ENCODE measurements around the gene SNX2.

The SNX2 gene

DNA sequence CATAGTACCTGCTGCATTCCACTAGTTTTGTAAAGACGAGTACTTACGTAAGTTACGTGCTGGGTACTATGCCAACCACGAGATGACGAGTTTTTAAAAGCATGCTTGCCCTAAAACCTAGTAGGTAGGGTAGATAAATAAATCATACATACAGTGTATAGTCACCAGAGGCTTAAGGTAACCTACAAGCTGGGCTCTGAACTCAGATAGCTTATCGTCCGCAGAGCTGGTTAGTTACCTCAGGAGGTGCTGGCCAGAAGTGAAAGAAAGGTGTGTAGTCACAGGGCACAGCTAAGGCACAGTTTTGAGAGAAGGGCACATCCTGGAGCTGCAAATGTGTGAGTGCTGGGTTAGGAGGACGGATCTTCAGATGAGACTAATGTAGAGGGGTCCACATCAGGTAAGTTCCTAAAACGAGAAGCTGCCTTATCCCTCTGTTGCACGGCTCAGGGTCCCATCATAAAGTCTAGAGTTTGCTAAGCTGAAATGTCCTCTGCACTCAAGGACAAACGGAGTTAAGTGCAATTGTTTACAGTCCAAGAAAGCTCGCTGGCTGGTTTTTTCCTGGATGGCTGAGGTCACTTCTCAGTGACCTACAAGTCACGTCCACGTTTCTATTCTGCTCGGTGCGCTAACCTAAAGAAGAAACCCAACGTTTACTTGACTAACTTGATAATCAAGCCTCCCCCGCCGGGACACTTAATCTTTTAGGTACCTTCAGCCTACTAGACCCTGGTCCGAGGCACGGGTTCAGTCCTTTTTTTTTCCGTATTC is 69.4 kb downstream of the SNX2 start:
- TF ChIP-seq CTCF (IDR thresholded peaks at IDR 0.05; ENCODE audit: insufficient read depth, low read length, missing control alignments), result no peak
- ChIA-PET CTCF (interaction anchor here (0.6 kb wide), 1 partner anchor 20 kb away, joined by 3 read pairs; no protein-coding TSS in a partner anchor), POLR2A (interaction anchor here (1.2 kb wide), 1 partner anchor 68 kb away, joined by 4 read pairs; no protein-coding TSS in a partner anchor)
- no peak for DNase-seq (ENCODE audit: low read depth, low spot score)
- peak overlapping the region; percentile 74 for H3K4me3 ChIP-seq (ENCODE audit: low read depth, low read length)

- H3K4me3 ChIP-seq (ENCODE audit: low read depth, low read length), result peak overlapping the region; percentile 74
- TF ChIP-seq CTCF (IDR thresholded peaks at IDR 0.05; ENCODE audit: insufficient read depth, low read length, missing control alignments), result no peak
- ChIA-PET POLR2A (interaction anchor here (1.2 kb wide), 1 partner anchor 69 kb away, joined by 4 read pairs; no protein-coding TSS in a partner anchor), CTCF (interaction anchor here (0.6 kb wide), 2 partner anchors 14 to 19 kb away, joined by 3 read pairs; no protein-coding TSS in a partner anchor)
- no peak for DNase-seq (ENCODE audit: low read depth, low spot score)
Measured at GRCh38 chr5:122844910-122845228, 70.0 kb downstream of the SNX2 start.

GRCh38 chr5:122845229-122846050 is 70.6 kb downstream of the SNX2 start, which contains the start of gene SNX24:
Gene SNX24 (plus strand): TSS chr5:122845613. CDS start chr5:122845634, 21 bp downstream.
- ChIA-PET CTCF (interaction anchor here (0.6 to 1.0 kb wide), 3 partner anchors 14 to 34 kb away, joined by 3 read pairs; no protein-coding TSS in a partner anchor), POLR2A (interaction anchor here (1.0 to 1.2 kb wide), 2 partner anchors 69 to 71 kb away, joined by 3 to 4 read pairs; partner anchors contain the start of gene SNX2)
- H3K4me3 ChIP-seq (ENCODE audit: low read depth, low read length), result peak within 1 kb of the TSS; percentile 74
- TF ChIP-seq CTCF (IDR thresholded peaks at IDR 0.05; ENCODE audit: insufficient read depth, low read length, missing control alignments), result no peak
- DNase-seq (ENCODE audit: low read depth, low spot score), result no peak

DNA sequence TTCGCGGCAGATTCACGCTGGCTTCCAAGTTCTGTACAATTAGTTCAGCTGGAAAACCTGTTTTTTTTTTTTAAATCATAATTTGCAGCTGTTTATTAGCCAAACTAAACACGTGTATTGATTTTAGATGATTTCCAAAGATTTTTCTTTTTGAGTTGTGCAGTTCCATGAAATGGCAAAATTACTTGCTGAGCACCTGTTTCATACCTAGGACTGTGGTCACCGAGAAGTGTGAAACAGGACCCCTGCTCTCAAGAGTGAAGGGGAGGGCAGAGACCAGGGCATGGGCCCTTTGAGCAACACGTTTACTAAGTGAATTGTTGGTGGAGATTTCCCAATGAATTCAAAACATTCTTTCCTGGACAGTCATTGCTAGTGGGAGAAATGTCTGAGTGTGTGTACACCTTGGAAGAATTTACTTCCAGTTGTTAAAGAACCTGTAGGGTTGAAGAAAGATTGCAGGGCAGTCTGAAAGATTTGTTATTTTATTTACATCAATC is 71.2 kb downstream of the SNX2 start:
- no peak for TF ChIP-seq CTCF (IDR thresholded peaks at IDR 0.05; ENCODE audit: insufficient read depth, low read length, missing control alignments)
- CTCF ChIA-PET, result interaction anchor here (1.0 kb wide), 1 partner anchor 34 kb away, joined by 3 read pairs; no protein-coding TSS in a partner anchor
- POLR2A ChIA-PET, result interaction anchor here (1.0 kb wide), 1 partner anchor 71 kb away, joined by 3 read pairs; the partner anchor contains the start of gene SNX2
- peak overlapping the region; percentile 74 for H3K4me3 ChIP-seq (ENCODE audit: low read depth, low read length)
- no peak for DNase-seq (ENCODE audit: low read depth, low spot score)

DNA sequence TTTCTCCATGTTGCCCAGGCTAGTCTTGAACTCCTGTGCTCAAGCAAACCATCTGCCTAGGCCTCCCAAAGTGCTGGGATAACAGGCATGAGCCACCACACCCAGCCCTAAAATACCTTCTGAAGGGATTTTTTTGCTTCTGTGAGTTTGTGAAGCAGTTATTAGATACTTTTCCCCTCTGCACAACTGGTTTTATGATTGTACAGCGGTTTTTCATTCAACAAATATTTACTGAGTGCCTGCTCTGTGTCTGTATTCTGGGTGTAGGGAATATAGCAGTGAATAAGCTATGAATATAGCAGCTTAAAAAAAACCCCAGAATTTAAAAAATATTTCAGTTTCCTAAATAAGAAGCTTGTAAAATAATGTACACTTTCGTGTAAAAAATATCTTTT is 72.8 kb downstream of the SNX2 start:
- no peak overlapping the region for H3K4me3 ChIP-seq (ENCODE audit: low read depth, low read length)
- no peak for DNase-seq (ENCODE audit: low read depth, low spot score)
- CTCF ChIA-PET, result interaction anchor here (0.9 to 3.2 kb wide), 2 partner anchors 144 to 497 kb away, joined by 4 to 11 read pairs; no protein-coding TSS in a partner anchor
- no peak for TF ChIP-seq CTCF (IDR thresholded peaks at IDR 0.05; ENCODE audit: insufficient read depth, low read length, missing control alignments)
- POLR2A ChIA-PET, result no interaction called here

All from AG04449 (cell line).